Adipocyte (in vitro differentiated cells): ENCODE results near the gene DAB1.
A peak's percentile ranks its signal among the peaks of the same experiment; 100 is the strongest.

Experiments
- DNase-seq: peaks from one replicate; pipeline ENCODE4 v3.0.0-alpha.2; 2015; ENCODE audit warnings: low read depth
- H3K27me3 ChIP-seq: replicated peaks from 2 replicates; pipeline ENCODE4 v1.7.0; 2013; ENCODE audit warnings: mild to moderate bottlenecking, low read length, moderate library complexity; ENCODE audit not compliant: control insufficient read depth, insufficient read depth
- H3K36me3 ChIP-seq: 2 replicates; pipeline ENCODE4 v1.7.0; 2013; ENCODE audit warnings: low read length, mild to moderate bottlenecking, moderate library complexity; ENCODE audit not compliant: control insufficient read depth, insufficient read depth, severe bottlenecking
- H3K4me1 ChIP-seq: 2 replicates; pipeline ENCODE4 v1.7.0; 2013; ENCODE audit warnings: mild to moderate bottlenecking, low read length, moderate library complexity; ENCODE audit not compliant: control insufficient read depth, insufficient read depth
- H3K4me3 ChIP-seq: 2 replicates; pipeline ENCODE4 v1.7.0; 2013; ENCODE audit warnings: mild to moderate bottlenecking, low read length, moderate library complexity
- H3K9ac ChIP-seq: 2 replicates; pipeline ENCODE4 v1.7.0; 2013; ENCODE audit warnings: mild to moderate bottlenecking, low read length, moderate library complexity
- H3K9me3 ChIP-seq: 2 replicates; pipeline ENCODE4 v1.7.0; 2013; ENCODE audit warnings: mild to moderate bottlenecking, low read length, moderate library complexity; ENCODE audit not compliant: control insufficient read depth

DAB1 gene

GRCh38 chr1:57447551-57447950 is 23.7 kb upstream of the DAB1 start:
- Histone ChIP-seq H3K4me1 (no peaks in the 10 kb centered on the region), H3K27me3 (peaks cover 5% of the 10 kb centered on the region), H3K4me3 (no peak overlapping the region), H3K9me3 (no peaks in the 10 kb centered on the region), H3K9ac (no peak overlapping the region), H3K36me3 (no peaks in the 10 kb centered on the region)
- DNase-seq: no peak

DNA sequence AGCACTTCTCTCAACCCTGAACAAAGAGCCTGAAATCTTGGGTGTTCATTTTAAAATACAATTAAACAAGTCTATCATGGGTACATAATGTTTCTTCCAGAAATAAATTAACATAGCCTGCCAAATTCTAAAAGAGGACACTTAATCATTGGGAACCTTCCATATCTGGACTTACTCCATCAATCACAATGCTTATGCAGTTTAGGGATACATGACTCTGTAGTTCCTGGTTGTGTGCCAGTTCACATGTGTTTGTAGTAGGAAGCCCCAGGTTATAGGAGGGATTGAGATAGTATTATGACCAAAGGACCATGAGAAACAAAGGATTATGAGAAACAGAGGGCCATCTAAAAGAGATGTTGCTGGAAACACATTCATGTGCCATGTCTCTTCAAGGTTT is 19.1 kb upstream of the DAB1 start:
- Histone ChIP-seq H3K36me3 (no peaks in the 10 kb centered on the region), H3K27me3 (no peaks in the 10 kb centered on the region), H3K4me1 (no peaks in the 10 kb centered on the region), H3K9ac (no peak overlapping the region), H3K9me3 (no peaks in the 10 kb centered on the region), H3K4me3 (no peak overlapping the region)
- DNase-seq: no peak

DNA sequence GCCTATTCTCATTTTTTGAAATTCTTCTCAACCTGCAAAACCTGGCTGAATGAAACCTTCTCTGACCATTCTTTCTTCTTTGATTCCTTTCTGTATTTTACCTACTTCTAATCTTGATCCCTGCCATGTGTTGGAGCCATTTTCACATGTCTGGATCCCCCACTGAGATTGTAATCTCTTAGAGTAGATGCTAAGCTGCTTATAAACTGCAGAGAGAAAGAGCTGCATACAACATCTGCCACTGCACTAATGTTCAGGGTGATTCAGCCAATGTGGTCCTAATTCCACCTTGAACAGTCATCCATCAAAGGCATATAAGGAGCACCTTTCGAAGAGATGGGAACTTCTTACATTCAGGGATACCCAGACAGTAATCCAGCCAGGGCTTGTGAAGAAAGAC is 16.2 kb upstream of the DAB1 start:
- H3K36me3 ChIP-seq: no peaks in the 10 kb centered on the region
- H3K4me1 ChIP-seq: no peaks in the 10 kb centered on the region
- no peaks in the 10 kb centered on the region for H3K27me3 ChIP-seq
- H3K4me3 ChIP-seq: no peak overlapping the region
- DNase-seq: no peak
- no peak overlapping the region for H3K9ac ChIP-seq
- no peaks in the 10 kb centered on the region for H3K9me3 ChIP-seq

GRCh38 chr1:57431400-57431799 is 7.5 kb upstream of the DAB1 start:
- Histone ChIP-seq H3K4me1 (no peaks in the 10 kb centered on the region), H3K27me3 (no peaks in the 10 kb centered on the region)
- DNase-seq: no peak

DNA sequence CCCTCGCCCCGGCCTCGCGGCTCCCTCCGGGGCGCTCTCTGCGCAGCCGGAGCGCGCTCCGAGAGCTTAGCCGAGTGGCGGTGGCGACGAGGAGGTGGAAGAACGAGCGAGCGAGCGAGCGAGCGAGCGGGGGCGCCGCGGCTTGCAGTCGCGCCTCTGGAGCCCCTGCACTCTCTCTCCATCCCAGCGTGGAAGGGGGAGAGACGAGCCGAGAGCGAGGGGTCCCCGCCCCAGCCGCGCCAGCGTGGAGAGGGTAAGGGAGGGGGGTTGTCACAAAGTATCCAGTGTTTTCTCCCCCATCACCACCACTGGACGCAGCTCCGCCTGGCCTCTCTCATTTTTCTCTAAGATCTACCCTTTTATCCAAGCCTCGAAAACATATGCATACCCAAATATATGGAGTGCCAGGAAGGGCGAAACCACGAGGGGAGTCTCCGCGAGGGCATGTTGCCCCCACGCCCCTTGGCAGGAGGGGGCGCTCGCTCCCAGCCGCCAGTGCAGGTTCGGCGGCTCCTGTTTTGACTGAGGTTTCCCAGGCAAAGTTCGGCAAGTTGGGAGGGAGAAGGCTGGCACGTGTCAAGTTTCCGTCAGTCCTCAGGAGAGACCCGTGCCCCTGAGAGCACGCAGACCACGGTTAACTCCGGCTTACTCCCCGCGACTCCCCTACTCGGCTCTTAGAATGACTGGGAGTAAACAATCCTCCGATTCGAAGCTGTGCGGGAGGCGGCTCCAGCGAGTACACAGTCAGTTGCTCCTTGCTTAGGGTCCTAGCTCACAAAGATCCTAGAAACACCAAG is 569 bp upstream of the DAB1 start:
- Histone ChIP-seq H3K36me3 (no peaks in the 10 kb centered on the region), H3K4me3 (peak overlapping the region; percentile 85), H3K4me1 (no peaks in the 10 kb centered on the region), H3K9ac (peak overlapping the region; percentile 83), H3K27me3 (no peaks in the 10 kb centered on the region), H3K9me3 (no peaks in the 10 kb centered on the region)
- peak; percentile 31 for DNase-seq

More at GRCh38 chr1:57431400-57431799, 7.5 kb upstream of the DAB1 start:
- Histone ChIP-seq H3K36me3 (no peaks in the 10 kb centered on the region), H3K9ac (no peak overlapping the region), H3K9me3 (no peaks in the 10 kb centered on the region), H3K4me3 (no peak overlapping the region)

- DNase-seq: peak; percentile 12
- Histone ChIP-seq H3K36me3 (no peaks in the 10 kb centered on the region), H3K9me3 (no peaks in the 10 kb centered on the region), H3K4me3 (peak overlapping the region; percentile 86), H3K9ac (peak overlapping the region; percentile 81), H3K4me1 (no peaks in the 10 kb centered on the region), H3K27me3 (no peaks in the 10 kb centered on the region)
Observed at GRCh38 chr1:57423135-57423655, 665 bp downstream of the DAB1 start.

DNA sequence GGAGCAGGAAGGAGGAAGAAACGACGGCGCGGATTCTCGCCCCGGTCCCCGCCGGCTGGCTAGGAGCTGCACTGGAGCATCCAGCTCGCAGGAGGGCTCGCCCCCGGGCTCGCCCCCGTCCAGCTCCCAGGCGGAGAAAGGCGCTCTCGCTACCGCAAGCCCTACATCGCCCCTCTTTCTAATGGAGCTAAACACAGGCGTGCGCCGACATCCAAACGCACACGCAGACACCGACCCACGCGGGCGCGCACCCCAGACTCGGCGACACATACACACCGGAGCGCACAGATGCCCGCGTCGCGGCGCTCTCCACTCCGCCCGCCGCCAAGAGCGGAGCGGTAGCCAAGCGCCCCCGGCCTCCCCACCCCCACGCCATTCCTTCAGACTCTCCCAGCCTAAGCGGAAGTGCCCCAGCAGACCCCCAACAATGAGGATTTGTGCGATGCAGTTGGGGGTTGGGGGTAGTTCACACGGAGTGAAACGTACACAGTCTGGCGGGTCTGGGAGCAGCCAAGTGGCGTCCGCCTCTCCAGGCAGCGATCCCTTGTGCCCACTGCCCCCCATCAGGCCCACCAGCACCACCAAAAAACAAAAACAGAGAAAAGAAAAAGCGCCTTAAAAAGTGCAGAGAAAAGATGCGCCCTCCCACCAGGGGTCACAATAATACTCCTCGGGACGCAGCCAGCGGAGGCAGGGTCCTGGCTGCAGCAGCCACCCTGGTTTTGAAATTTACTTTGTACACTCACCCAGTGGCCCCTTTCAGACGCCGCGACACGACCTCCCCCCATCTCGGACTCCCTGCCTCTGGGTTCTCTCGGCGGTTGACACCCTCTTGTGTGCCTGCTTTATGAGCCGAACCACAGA is 1.4 kb downstream of the DAB1 start:
- peak overlapping the region; percentile 86 for H3K4me3 ChIP-seq
- no peaks in the 10 kb centered on the region for H3K36me3 ChIP-seq
- peak; percentile 40 for DNase-seq
- no peaks in the 10 kb centered on the region for H3K27me3 ChIP-seq
- H3K4me1 ChIP-seq: no peaks in the 10 kb centered on the region
- H3K9ac ChIP-seq: peak overlapping the region; percentile 81
- no peaks in the 10 kb centered on the region for H3K9me3 ChIP-seq

DNA sequence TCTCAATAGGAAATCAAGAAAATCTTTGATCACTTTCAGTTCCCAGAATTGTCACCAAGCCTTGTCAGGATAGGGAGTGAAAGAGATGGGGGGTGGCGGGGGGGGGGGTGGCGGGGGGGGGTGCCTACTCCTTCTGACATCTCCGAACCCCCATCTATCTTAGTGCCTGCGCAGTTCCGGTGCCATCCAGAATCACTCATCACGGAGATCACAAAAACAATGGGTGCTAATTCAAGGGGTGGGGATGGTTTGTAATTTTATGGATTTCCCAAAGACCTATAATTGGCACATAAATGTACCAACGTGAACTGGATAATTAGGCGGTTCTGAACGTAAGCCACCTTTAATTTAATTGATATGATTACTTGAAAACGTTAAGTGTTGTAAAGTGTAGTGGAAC is 2.1 kb downstream of the DAB1 start:
- DNase-seq: no peak
- no peaks in the 10 kb centered on the region for H3K36me3 ChIP-seq
- H3K9ac ChIP-seq: peak overlapping the region; percentile 81
- H3K27me3 ChIP-seq: no peaks in the 10 kb centered on the region
- H3K4me1 ChIP-seq: no peaks in the 10 kb centered on the region
- peak overlapping the region; percentile 86 for H3K4me3 ChIP-seq
- H3K9me3 ChIP-seq: no peaks in the 10 kb centered on the region

DNA sequence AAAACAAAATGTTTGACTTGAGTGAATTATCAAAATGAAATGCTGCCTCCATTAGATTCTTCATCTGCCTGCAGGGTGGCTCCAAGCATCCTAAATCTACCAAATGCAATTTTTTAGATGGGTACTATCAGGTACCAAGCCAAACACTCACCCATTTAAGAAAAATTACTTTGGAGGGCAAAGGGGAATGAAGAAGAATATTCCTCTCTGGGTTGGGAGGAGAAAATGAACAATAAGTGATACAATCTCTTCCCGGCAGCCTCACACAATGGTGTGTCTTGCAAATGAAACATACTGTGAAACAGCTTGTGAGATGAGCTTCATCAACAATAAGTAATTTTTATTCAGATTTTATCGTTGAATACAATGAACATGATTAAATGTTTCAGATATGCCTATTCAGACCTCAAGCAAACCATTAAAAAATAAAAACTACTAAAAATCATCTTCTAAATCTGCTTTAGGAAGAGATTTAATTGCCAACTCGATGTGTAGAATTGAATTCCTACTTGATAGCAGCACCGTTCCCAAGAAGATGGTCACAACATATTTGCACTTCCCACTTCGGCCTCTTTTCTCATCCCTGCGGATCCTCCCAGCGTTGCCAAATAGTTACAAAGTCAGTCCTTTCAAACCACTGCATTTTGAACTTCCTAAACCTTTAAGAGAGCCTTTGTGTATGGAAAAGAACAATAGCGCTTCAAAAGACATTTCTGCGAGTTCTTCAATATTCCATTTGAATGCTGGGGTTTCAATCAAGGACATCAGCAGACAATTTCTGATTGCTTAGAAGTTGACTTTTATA is 2.7 kb downstream of the DAB1 start:
- Histone ChIP-seq H3K4me3 (no peak overlapping the region), H3K9ac (no peak overlapping the region), H3K36me3 (no peaks in the 10 kb centered on the region), H3K4me1 (no peaks in the 10 kb centered on the region), H3K9me3 (no peaks in the 10 kb centered on the region), H3K27me3 (no peaks in the 10 kb centered on the region)
- no peak for DNase-seq

GRCh38 chr1:57418971-57419370 is 4.9 kb downstream of the DAB1 start:
- Histone ChIP-seq H3K27me3 (no peaks in the 10 kb centered on the region), H3K4me1 (no peaks in the 10 kb centered on the region), H3K9ac (no peak overlapping the region), H3K4me3 (no peak overlapping the region), H3K9me3 (no peaks in the 10 kb centered on the region), H3K36me3 (no peaks in the 10 kb centered on the region)
- no peak for DNase-seq

- Histone ChIP-seq H3K36me3 (no peaks in the 10 kb centered on the region), H3K4me3 (no peak overlapping the region), H3K4me1 (peaks cover 10% of the 10 kb centered on the region), H3K27me3 (no peaks in the 10 kb centered on the region), H3K9ac (no peak overlapping the region), H3K9me3 (no peaks in the 10 kb centered on the region)
- DNase-seq: no peak
Observed at GRCh38 chr1:57411262-57411661, 12.6 kb downstream of the DAB1 start.
